ENCODE measurements around the gene PSMG3. TPM values are rescaled to one million over a fixed set of nuclear protein-coding genes. Genes with fewer than 3 reads are reported as not detected.

Gene PSMG3
- polyA plus RNA-seq, 1 donor (not counting 4 experiments of a cell fraction or from before 2014, with no cell fraction given): 49.6 TPM

DNA sequence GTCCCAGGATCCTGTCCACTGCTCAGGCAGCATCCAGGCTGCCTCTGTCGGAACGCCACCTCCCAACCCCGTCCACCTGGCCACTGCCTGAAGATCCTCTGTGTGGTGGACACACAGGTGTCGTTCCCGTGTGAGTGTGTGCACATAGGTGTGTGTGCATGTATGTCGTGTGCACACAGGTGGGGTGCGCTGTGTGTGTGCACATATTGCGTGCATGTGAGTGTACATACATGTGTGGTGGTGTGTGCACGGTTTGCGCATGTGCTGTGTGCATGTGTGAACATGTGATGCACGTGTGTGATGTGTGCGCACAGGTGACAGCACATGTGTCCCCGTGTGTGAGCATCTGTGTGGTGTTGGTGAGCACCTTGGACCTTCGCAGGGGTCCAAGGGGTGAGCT is 20.9 kb downstream of the PSMG3 start:
- Histone ChIP-seq H3K4me2 (ENCODE audit: control insufficient read depth, extremely low read depth, insufficient read depth, low read depth, low read length) (no peak overlapping the region), H3K79me2 (ENCODE audit: control insufficient read depth, insufficient read depth, low read length) (no peaks in the 10 kb centered on the region), H3K9me1 (ENCODE audit: control insufficient read depth, extremely low read depth, insufficient read depth, low read length) (no peaks in the 10 kb centered on the region), H3K9ac (ENCODE audit: control insufficient read depth, extremely low read depth, insufficient read depth, low read length) (no peak overlapping the region), H3K27me3 (ENCODE audit: control insufficient read depth, extremely low read depth, insufficient read depth, low read length) (no peaks in the 10 kb centered on the region), H3K27ac (ENCODE audit: control insufficient read depth, insufficient read depth, low read length) (no peak overlapping the region), H3K4me3 (ENCODE audit: control insufficient read depth in 2 of 3, extremely low read depth in 1 of 3, insufficient read depth in 2 of 3, low read depth in 1 of 3, low read length in 3 of 3) (no peak overlapping the region), H3K36me3 (ENCODE audit: control insufficient read depth in 2 of 2, extremely low read depth in 1 of 2, insufficient read depth in 2 of 2, low read length in 2 of 2) (no peaks in the 10 kb centered on the region), H2AFZ (ENCODE audit: control insufficient read depth, low read length) (no peak overlapping the region), H4K20me1 (ENCODE audit: control insufficient read depth, extremely low read depth, insufficient read depth, low read length) (no peaks in the 10 kb centered on the region), H3K4me1 (ENCODE audit: control insufficient read depth, extremely low read depth, insufficient read depth, low read length) (peaks cover 10% of the 10 kb centered on the region), H3K9me3 (ENCODE audit: control insufficient read depth, low read depth, low read length) (no peaks in the 10 kb centered on the region)
- dilution Hi-C loops (cut with MboI; ENCODE audit: extremely low pct_ligation_motif_present, low sequenced_read_pairs): no loop called here
- DNase-seq (ENCODE audit: low read depth, low spot score) (no peak), FAIRE-seq (no peak)
- TF ChIP-seq, protein P1, sequence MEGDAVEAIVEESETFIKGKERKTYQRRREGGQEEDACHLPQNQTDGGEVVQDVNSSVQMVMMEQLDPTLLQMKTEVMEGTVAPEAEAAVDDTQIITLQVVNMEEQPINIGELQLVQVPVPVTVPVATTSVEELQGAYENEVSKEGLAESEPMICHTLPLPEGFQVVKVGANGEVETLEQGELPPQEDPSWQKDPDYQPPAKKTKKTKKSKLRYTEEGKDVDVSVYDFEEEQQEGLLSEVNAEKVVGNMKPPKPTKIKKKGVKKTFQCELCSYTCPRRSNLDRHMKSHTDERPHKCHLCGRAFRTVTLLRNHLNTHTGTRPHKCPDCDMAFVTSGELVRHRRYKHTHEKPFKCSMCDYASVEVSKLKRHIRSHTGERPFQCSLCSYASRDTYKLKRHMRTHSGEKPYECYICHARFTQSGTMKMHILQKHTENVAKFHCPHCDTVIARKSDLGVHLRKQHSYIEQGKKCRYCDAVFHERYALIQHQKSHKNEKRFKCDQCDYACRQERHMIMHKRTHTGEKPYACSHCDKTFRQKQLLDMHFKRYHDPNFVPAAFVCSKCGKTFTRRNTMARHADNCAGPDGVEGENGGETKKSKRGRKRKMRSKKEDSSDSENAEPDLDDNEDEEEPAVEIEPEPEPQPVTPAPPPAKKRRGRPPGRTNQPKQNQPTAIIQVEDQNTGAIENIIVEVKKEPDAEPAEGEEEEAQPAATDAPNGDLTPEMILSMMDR (optimal IDR thresholded peaks at IDR 0.05 in 1 of 3, IDR thresholded peaks at IDR 0.05 in 1 of 3, conservative IDR thresholded peaks at IDR 0.05 in 1 of 3; ENCODE audit: extremely low read depth in 1 of 3, insufficient read depth in 2 of 3, low read length in 3 of 3): no peak

DNA sequence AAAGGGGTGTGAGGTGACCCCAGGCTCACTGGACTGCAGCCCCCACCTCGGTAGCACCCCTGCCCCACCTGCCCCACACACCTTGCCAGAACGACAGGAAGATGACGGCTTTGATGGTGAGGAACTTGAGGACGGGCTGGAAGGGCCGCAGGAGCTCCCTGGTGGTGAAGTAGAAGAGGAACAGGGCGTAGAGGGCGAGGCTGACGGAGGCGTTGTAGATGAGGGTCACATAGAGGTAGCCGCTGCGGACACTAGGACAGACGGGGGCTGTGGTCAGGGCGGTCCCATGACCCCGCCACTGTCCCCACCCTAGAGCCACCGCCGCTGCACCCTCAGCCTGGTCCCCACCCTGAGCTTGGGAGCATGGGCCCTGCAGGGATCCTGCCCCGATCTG is 21.4 kb downstream of the PSMG3 start:
- Histone ChIP-seq H3K4me1 (ENCODE audit: control insufficient read depth, extremely low read depth, insufficient read depth, low read length) (peaks cover 15% of the 10 kb centered on the region), H3K9me1 (ENCODE audit: control insufficient read depth, extremely low read depth, insufficient read depth, low read length) (no peaks in the 10 kb centered on the region), H3K4me2 (ENCODE audit: control insufficient read depth, extremely low read depth, insufficient read depth, low read depth, low read length) (no peak overlapping the region), H3K27ac (ENCODE audit: control insufficient read depth, insufficient read depth, low read length) (no peak overlapping the region), H3K79me2 (ENCODE audit: control insufficient read depth, insufficient read depth, low read length) (no peaks in the 10 kb centered on the region), H3K27me3 (ENCODE audit: control insufficient read depth, extremely low read depth, insufficient read depth, low read length) (no peaks in the 10 kb centered on the region), H3K9ac (ENCODE audit: control insufficient read depth, extremely low read depth, insufficient read depth, low read length) (no peak overlapping the region), H3K36me3 (ENCODE audit: control insufficient read depth in 2 of 2, extremely low read depth in 1 of 2, insufficient read depth in 2 of 2, low read length in 2 of 2) (no peaks in the 10 kb centered on the region), H3K4me3 (ENCODE audit: control insufficient read depth in 2 of 3, extremely low read depth in 1 of 3, insufficient read depth in 2 of 3, low read depth in 1 of 3, low read length in 3 of 3) (no peak overlapping the region), H4K20me1 (ENCODE audit: control insufficient read depth, extremely low read depth, insufficient read depth, low read length) (no peaks in the 10 kb centered on the region), H2AFZ (ENCODE audit: control insufficient read depth, low read length) (no peak overlapping the region), H3K9me3 (ENCODE audit: control insufficient read depth, low read depth, low read length) (no peaks in the 10 kb centered on the region)
- DNase-seq (ENCODE audit: low read depth, low spot score) (no peak), FAIRE-seq (no peak)
- dilution Hi-C loops (cut with MboI; ENCODE audit: extremely low pct_ligation_motif_present, low sequenced_read_pairs): no loop called here
- TF ChIP-seq, protein P1 (optimal IDR thresholded peaks at IDR 0.05 in 1 of 3, IDR thresholded peaks at IDR 0.05 in 1 of 3, conservative IDR thresholded peaks at IDR 0.05 in 1 of 3; ENCODE audit: extremely low read depth in 1 of 3, insufficient read depth in 2 of 3, low read length in 3 of 3): peak in 1 of 3 experiments; percentile 36
- no peak for TF ChIP-seq EZH2 (IDR thresholded peaks at IDR 0.05; ENCODE audit: low read length)
